Caco-2 (cell line): ENCODE measurements around the gene S100A3. TPM values are rescaled to one million over a fixed set of nuclear protein-coding genes. Genes with fewer than 3 reads are reported as not detected.
"Not testable (repeated sequence)": the region's sequence is repeated elsewhere in the genome, so short reads cannot be mapped to it uniquely, and the experiment has no call there.

Experiments
- BruUV-seq: library from RNA; stranded (reverse); fragments of 400-500 nt; replicated peaks from 2 replicates; lab custom pipeline; 2021; lab: Mats Ljungman, UMichigan
- CTCF ChIA-PET: fragments of 300-600 bp; sonication (Branson Sonifier 250); formaldehyde crosslinking; loops from one replicate; lab custom pipeline; 2022; ENCODE audit warnings: antibody characterized with exemption; lab: Charles Lee
- POLR2A ChIA-PET: fragments of 300-600 bp; sonication (Branson Sonifier 250); formaldehyde crosslinking; loops from one replicate; lab custom pipeline; 2022; ENCODE audit warnings: antibody characterized with exemption; lab: Charles Lee
- DNase-seq, 2 experiments: peaks; one replicate each; pipeline versions ENCODE4 v3.0.0 to v3.0.0-alpha.2; 2020 to 2022
- H3K27me3 ChIP-seq: replicated peaks from 2 replicates; pipeline ENCODE4 v1.6.0; 2011; ENCODE audit warnings: low read length; ENCODE audit not compliant: control insufficient read depth, insufficient read depth
- H3K36me3 ChIP-seq: 2 replicates; pipeline ENCODE4 v1.5.1; 2011; ENCODE audit warnings: low read length; ENCODE audit not compliant: control insufficient read depth, insufficient read depth
- H3K4me1 ChIP-seq: fragments of 250-450 bp; sonication (Bioruptor Pico); 2 replicates; pipeline ENCODE4 v1.5.1; 2020; ENCODE audit warnings: mild to moderate bottlenecking
- H3K4me3 ChIP-seq: 2 replicates; pipeline ENCODE4 v1.5.1; 2011; ENCODE audit warnings: low read depth, mild to moderate bottlenecking, control low read depth, low read length
- H3K9me3 ChIP-seq: fragments of 250-450 bp; sonication (Bioruptor Pico); 2 replicates; pipeline ENCODE4 v1.5.1; 2020; ENCODE audit warnings: mild to moderate bottlenecking, moderate library complexity
- H3K27ac Mint-ChIP-seq: one replicate; pipeline ENCODE4 v1.8.0; 2022; ENCODE audit warnings: mixed read lengths; ENCODE audit not compliant: unreplicated experiment
- H3K27me3 Mint-ChIP-seq: one replicate; pipeline ENCODE4 v1.8.0; 2022; ENCODE audit warnings: mixed read lengths; ENCODE audit not compliant: insufficient read depth, unreplicated experiment
- H3K36me3 Mint-ChIP-seq: one replicate; pipeline ENCODE4 v1.8.0; 2022; ENCODE audit warnings: mild to moderate bottlenecking, mixed read lengths; ENCODE audit not compliant: insufficient read depth, unreplicated experiment
- H3K4me1 Mint-ChIP-seq: one replicate; pipeline ENCODE4 v1.8.0; 2022; ENCODE audit warnings: low read depth, mixed read lengths; ENCODE audit not compliant: unreplicated experiment
- H3K4me3 Mint-ChIP-seq: one replicate; pipeline ENCODE4 v1.8.0; 2022; ENCODE audit warnings: mild to moderate bottlenecking, moderate library complexity, mixed read lengths; ENCODE audit not compliant: unreplicated experiment
- H3K9me3 Mint-ChIP-seq: one replicate; pipeline ENCODE4 v1.8.0; 2022; ENCODE audit warnings: mixed read lengths; ENCODE audit not compliant: unreplicated experiment
- CTCF ChIP-seq, 2 experiments: fragments of 200-600 bp in 1 of 2; IDR thresholded peaks; 1 replicate in 1 of 2; 2 replicates in 1 of 2; pipeline versions ENCODE4 v1.5.1 to v1.8.0; 2011 to 2022; ENCODE audit warnings: antibody characterized with exemption in 1 of 2, control low read depth in 1 of 2, inconsistent platforms in 1 of 2, low read depth in 1 of 2, low read length in 1 of 2, mild to moderate bottlenecking in 1 of 2, moderate library complexity in 1 of 2; ENCODE audit not compliant: insufficient read depth in 1 of 2, severe bottlenecking in 1 of 2, unreplicated experiment in 1 of 2
- intact Hi-C: fragments of 100-400 bp; cut with micrococcal nuclease; formaldehyde crosslinking; loops from one replicate; pipeline ENCODE4 v1.10.0; 2022; ENCODE audit not compliant: unreplicated experiment
- total RNA-seq: library from RNA; stranded (reverse); gene quantifications from 2 replicates; pipeline ENCODE4 v1.2.3, GENCODE V29; 2022

Gene S100A3
- total RNA-seq, 1 experiment from 2014 or later, result 0.61 TPM

- Mint-ChIP-seq H3K27me3 (no peaks in the 10 kb centered on the region), H3K36me3 (peaks cover 5% of the 10 kb centered on the region), H3K4me1 (peaks cover 37% of the 10 kb centered on the region), H3K9me3 (no peaks in the 10 kb centered on the region), H3K27ac (no peak overlapping the region), H3K4me3 (no peak overlapping the region)
- no peak overlapping the region for H3K4me3 ChIP-seq
- CTCF ChIA-PET, result no interaction called here
- intact Hi-C loops, result no loop called here
- H3K4me1 ChIP-seq, result peaks cover 44% of the 10 kb centered on the region
- no peaks in the 10 kb centered on the region for H3K27me3 ChIP-seq
- no peak for DNase-seq
- no peaks in the 10 kb centered on the region for H3K9me3 ChIP-seq
- no peaks in the 10 kb centered on the region for H3K36me3 ChIP-seq
- POLR2A ChIA-PET, result no interaction called here
- no peak for TF ChIP-seq CTCF (IDR thresholded peaks at IDR 0.05; ENCODE audit: insufficient read depth in 1 of 2, low read depth in 1 of 2, low read length in 1 of 2, severe bottlenecking in 1 of 2, unreplicated experiment in 1 of 2)
- no TSS peak for BruUV-seq
Observed at GRCh38 chr1:153583976-153584375, 34.9 kb upstream of the S100A3 start.

GRCh38 chr1:153583514-153583913 lies 34.5 kb upstream of the S100A3 start:
- H3K36me3 ChIP-seq, H3K9me3 ChIP-seq, H3K27me3 ChIP-seq, intact Hi-C loops, POLR2A ChIA-PET, CTCF ChIA-PET, H3K27me3 Mint-ChIP-seq, H3K9me3 Mint-ChIP-seq, H3K4me3 ChIP-seq, H3K27ac Mint-ChIP-seq, DNase-seq, H3K36me3 Mint-ChIP-seq, BruUV-seq, H3K4me3 Mint-ChIP-seq: not testable (repeated sequence)
- H3K4me1 Mint-ChIP-seq, result peaks cover 39% of the 10 kb centered on the region
- peaks cover 47% of the 10 kb centered on the region for H3K4me1 ChIP-seq

GRCh38 chr1:153582836-153583235 lies 33.8 kb upstream of the S100A3 start:
- CTCF ChIA-PET, result not testable (repeated sequence)

GRCh38 chr1:153578936-153579335 lies 29.9 kb upstream of the S100A3 start:
- intact Hi-C loops, result loop anchor here (1.0 to 5.0 kb wide), 2 partner anchors 13 to 93 kb away; partner anchors contain the start of gene ILF2
- TF ChIP-seq CTCF (IDR thresholded peaks at IDR 0.05; ENCODE audit: insufficient read depth in 1 of 2, low read depth in 1 of 2, low read length in 1 of 2, severe bottlenecking in 1 of 2, unreplicated experiment in 1 of 2), result no peak
- peaks cover 62% of the 10 kb centered on the region for H3K4me1 ChIP-seq
- peak overlapping the region; percentile 16 for H3K4me3 Mint-ChIP-seq
- H3K4me1 Mint-ChIP-seq, result peaks cover 38% of the 10 kb centered on the region
- H3K9me3 ChIP-seq, result no peaks in the 10 kb centered on the region
- H3K36me3 ChIP-seq, result no peaks in the 10 kb centered on the region
- CTCF ChIA-PET, result interaction anchor here (0.7 to 1.6 kb wide), 5 partner anchors 13 to 59 kb away, joined by 3 to 7 read pairs (median 5); partner anchors contain the start of gene S100A13
- H3K27me3 ChIP-seq, result no peaks in the 10 kb centered on the region
- peak; percentile 62 to 63 for DNase-seq
- peaks cover 20% of the 10 kb centered on the region for H3K36me3 Mint-ChIP-seq
- POLR2A ChIA-PET, result interaction anchor here (0.6 to 2.8 kb wide), 6 partner anchors 11 to 56 kb away, joined by 3 to 25 read pairs (median 4); partner anchors contain the start of genes S100A13, S100A14 and S100A16
- H3K9me3 Mint-ChIP-seq, result no peaks in the 10 kb centered on the region
- no TSS peak for BruUV-seq
- no peaks in the 10 kb centered on the region for H3K27me3 Mint-ChIP-seq
- H3K4me3 ChIP-seq, result no peak overlapping the region
- peak overlapping the region; percentile 73 for H3K27ac Mint-ChIP-seq

More at GRCh38 chr1:153582836-153583235, 33.8 kb upstream of the S100A3 start:
- H3K4me3 ChIP-seq, intact Hi-C loops, H3K4me3 Mint-ChIP-seq, H3K36me3 Mint-ChIP-seq, H3K9me3 Mint-ChIP-seq, POLR2A ChIA-PET, H3K27me3 Mint-ChIP-seq, BruUV-seq, H3K36me3 ChIP-seq, H3K9me3 ChIP-seq, DNase-seq, H3K27me3 ChIP-seq, H3K27ac Mint-ChIP-seq: not testable (repeated sequence)
- H3K4me1 ChIP-seq, result peaks cover 47% of the 10 kb centered on the region
- peaks cover 39% of the 10 kb centered on the region for H3K4me1 Mint-ChIP-seq
